GM23338 (cell line): ENCODE measurements around the gene KRTAP4-3. TPM values are rescaled to one million over a fixed set of nuclear protein-coding genes. Genes with fewer than 3 reads are reported as not detected.

ENCODE experiments used
- ATAC-seq: fragments of 200-7000 bp; cut with Tn5 transposase; 3 replicates; pipeline ENCODE4 v1.9.1; 2020
- DNase-seq: peaks from one replicate; pipeline ENCODE4 v3.0.0-alpha.2; 2015; ENCODE audit warnings: low spot score
- H2AFZ ChIP-seq: fragments of 200-600 bp; sonication (generic); 2 replicates; pipeline ENCODE4 v1.8.0; 2016; ENCODE audit warnings: antibody characterized with exemption, mild to moderate bottlenecking, moderate library complexity
- H3F3A ChIP-seq: fragments of 200-600 bp; sonication (generic); replicated peaks from 2 replicates; pipeline ENCODE4 v1.8.0; 2017; ENCODE audit warnings: antibody characterized with exemption, mixed run types, low read depth
- H3K27ac ChIP-seq: fragments of 200-600 bp; sonication (generic); 2 replicates; pipeline ENCODE4 v1.6.1; 2016; ENCODE audit warnings: low read depth
- H3K27me3 ChIP-seq: fragments of 200-600 bp; sonication (generic); 2 replicates; pipeline ENCODE4 v1.8.0; 2016; ENCODE audit warnings: mild to moderate bottlenecking, mixed run types, moderate library complexity; ENCODE audit not compliant: insufficient read depth
- H3K36me3 ChIP-seq: fragments of 200-600 bp; sonication (generic); 2 replicates; pipeline ENCODE4 v1.8.0; 2016; ENCODE audit warnings: mild to moderate bottlenecking; ENCODE audit not compliant: insufficient read depth
- H3K4me1 ChIP-seq: fragments of 200-600 bp; sonication (generic); 2 replicates; pipeline ENCODE4 v1.8.0; 2016; ENCODE audit warnings: mild to moderate bottlenecking, moderate library complexity; ENCODE audit not compliant: insufficient read depth
- H3K4me2 ChIP-seq: fragments of 200-600 bp; sonication (generic); 2 replicates; pipeline ENCODE4 v1.7.1; 2017; ENCODE audit warnings: mixed run types
- H3K4me3 ChIP-seq: fragments of 200-600 bp; sonication (generic); 2 replicates; pipeline ENCODE4 v1.6.1; 2016; ENCODE audit warnings: mixed run types
- H3K79me2 ChIP-seq: fragments of 200-600 bp; sonication (generic); replicated peaks from 2 replicates; pipeline ENCODE4 v1.8.0; 2017; ENCODE audit warnings: mild to moderate bottlenecking; ENCODE audit not compliant: insufficient read depth
- H3K9me2 ChIP-seq: fragments of 200-600 bp; sonication (generic); 2 replicates; pipeline ENCODE4 v1.8.0; 2017; ENCODE audit not compliant: insufficient read depth
- H4K20me1 ChIP-seq: fragments of 200-600 bp; sonication (generic); replicated peaks from 2 replicates; pipeline ENCODE4 v1.8.0; 2017; ENCODE audit warnings: mild to moderate bottlenecking; ENCODE audit not compliant: insufficient read depth
- H3K27ac Mint-ChIP-seq: 2 replicates; pipeline ENCODE4 v1.8.0; 2020; ENCODE audit warnings: inconsistent platforms, mild to moderate bottlenecking, moderate library complexity, mixed read lengths
- H3K27me3 Mint-ChIP-seq: 3 replicates; pipeline ENCODE4 v1.8.0; 2022; ENCODE audit warnings: low read depth, mild to moderate bottlenecking, moderate library complexity, mixed read lengths, inconsistent platforms; ENCODE audit not compliant: insufficient read depth, poor library complexity
- H3K36me3 Mint-ChIP-seq: 3 replicates; pipeline ENCODE4 v1.8.0; 2021; ENCODE audit warnings: low read depth, mild to moderate bottlenecking, inconsistent platforms, moderate library complexity, mixed read lengths
- H3K4me1 Mint-ChIP-seq: 3 replicates; pipeline ENCODE4 v1.8.0; 2020; ENCODE audit warnings: mild to moderate bottlenecking, inconsistent platforms, mixed read lengths
- H3K4me3 Mint-ChIP-seq: 3 replicates; pipeline ENCODE4 v1.8.0; 2021; ENCODE audit warnings: moderate library complexity, mild to moderate bottlenecking, inconsistent platforms, mixed read lengths
- H3K9me3 Mint-ChIP-seq: 3 replicates; pipeline ENCODE4 v1.8.0; 2020; ENCODE audit warnings: moderate library complexity, mild to moderate bottlenecking, inconsistent platforms, mixed read lengths
- CREB1 ChIP-seq: fragments of 250-450 bp; sonication (Bioruptor Pico); IDR thresholded peaks from 2 replicates; pipeline ENCODE4 v1.5.0; 2020; ENCODE audit warnings: low read depth, mild to moderate bottlenecking, moderate library complexity
- EZH2 ChIP-seq: fragments of 200-600 bp; sonication (generic); IDR thresholded peaks from one replicate; pipeline ENCODE4 v1.8.0; 2017; ENCODE audit warnings: antibody characterized with exemption, mild to moderate bottlenecking, low read depth; ENCODE audit not compliant: unreplicated experiment
- EZH2phosphoT487 ChIP-seq: fragments of 200-600 bp; sonication (generic); IDR thresholded peaks from one replicate; pipeline ENCODE4 v1.8.1; 2018; ENCODE audit warnings: antibody characterized with exemption; ENCODE audit not compliant: unreplicated experiment
- JUNB ChIP-seq: IDR thresholded peaks from one replicate; pipeline ENCODE4 v1.6.1; 2016; ENCODE audit warnings: antibody characterized with exemption; ENCODE audit not compliant: unreplicated experiment
- NANOG ChIP-seq: IDR thresholded peaks from 2 replicates; pipeline ENCODE4 v1.6.1; 2016; ENCODE audit warnings: antibody characterized with exemption, borderline replicate concordance
- POLR2AphosphoS5 ChIP-seq: IDR thresholded peaks from 2 replicates; pipeline ENCODE4 v1.6.1; 2016; ENCODE audit warnings: antibody characterized with exemption, low read depth
- STAT1 ChIP-seq: IDR thresholded peaks from one replicate; pipeline ENCODE4 v1.6.1; 2016; ENCODE audit warnings: antibody characterized with exemption; ENCODE audit not compliant: unreplicated experiment
- ZNF114 ChIP-seq: fragments of 250-450 bp; sonication (Bioruptor Pico); IDR thresholded peaks from 2 replicates; pipeline ENCODE4 v1.5.0; 2020; ENCODE audit warnings: mild to moderate bottlenecking, moderate library complexity
- ZNF331 ChIP-seq: fragments of 250-450 bp; sonication (Bioruptor Pico); IDR thresholded peaks from 2 replicates; pipeline ENCODE4 v1.5.0; 2020; ENCODE audit warnings: low read depth, mild to moderate bottlenecking, moderate library complexity
- polyA plus RNA-seq: library from polyadenylated mRNA; unstranded; fragments of >200 nt; fragmentation: Nextera tagmentation; extraction: Ambion mirVana; gene quantifications from 2 replicates; pipeline ENCODE4 v1.2.1, GENCODE V29; 2016
- total RNA-seq: library from RNA; depleted of rRNA; stranded (reverse); fragments of >200 nt; shearing (Covaris generic); gene quantifications from 2 replicates; pipeline ENCODE4 v1.2.3, GENCODE V29; 2014
- TF ChIP-seq, protein P1 (sequence below): IDR thresholded peaks from 2 replicates; pipeline ENCODE4 v1.6.1; 2016; ENCODE audit warnings: antibody characterized with exemption
- TF ChIP-seq, protein P2 (sequence below): IDR thresholded peaks from one replicate; pipeline ENCODE4 v1.6.1; 2018; ENCODE audit warnings: antibody characterized with exemption; ENCODE audit not compliant: unreplicated experiment
- TF ChIP-seq, protein P3 (sequence below): fragments of 250-450 bp; sonication (Bioruptor Pico); IDR thresholded peaks from 2 replicates; pipeline ENCODE4 v1.5.0; 2020; ENCODE audit warnings: mild to moderate bottlenecking, moderate library complexity
- TF ChIP-seq, protein P4 (sequence below), 2 experiments: fragments of 200-600 bp in 1 of 2; sonication (generic) in 1 of 2; conservative IDR thresholded peaks; 2 replicates each; pipeline versions ENCODE4 v1.5.1 to v1.6.1; 2016 to 2017; ENCODE audit warnings: antibody characterized with exemption in 2 of 2, low read depth in 2 of 2, mild to moderate bottlenecking in 2 of 2, moderate library complexity in 1 of 2

KRTAP4-3 gene
- total and polyA plus RNA-seq, 2 experiments from 2014 or later, result not detected

DNA sequence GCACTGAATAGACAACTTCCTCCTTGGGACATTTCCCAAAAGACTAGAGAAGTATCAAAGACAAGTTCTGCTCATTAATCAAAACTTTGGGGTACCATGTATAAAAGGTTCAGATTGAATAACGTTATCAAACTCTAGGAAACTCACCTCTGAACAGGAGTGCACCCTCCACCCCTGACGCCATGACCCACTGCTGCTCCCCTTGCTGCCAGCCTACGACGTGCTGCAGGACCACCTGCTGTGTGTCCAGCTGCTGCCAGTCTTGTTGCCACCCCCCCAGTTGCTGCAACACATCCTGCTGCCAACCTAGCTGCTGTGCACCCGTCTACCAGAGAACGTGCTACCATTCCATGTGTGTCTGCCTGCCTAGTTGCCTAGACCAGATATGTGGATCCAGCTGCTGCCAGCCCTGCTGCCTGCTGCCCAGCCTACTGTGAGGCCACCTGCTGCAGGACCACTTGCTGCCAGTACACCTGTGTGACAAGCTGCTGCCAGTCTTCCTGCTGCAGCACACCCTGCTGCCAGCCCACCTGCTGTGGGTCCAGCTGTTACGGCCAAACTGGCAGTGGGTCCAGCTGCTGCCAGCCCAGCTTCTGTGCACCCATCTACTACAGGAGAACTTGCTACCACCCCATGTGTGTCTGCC lies 44.6 kb upstream of the KRTAP4-3 start:
- no peak overlapping the region; the same call in 1 of the 2 replicates for H3K27ac Mint-ChIP-seq
- peaks cover 8% of the 10 kb centered on the region; the same call in 2 of the 3 replicates for H3K9me3 Mint-ChIP-seq
- no peak overlapping the region for H3K27ac ChIP-seq
- no peak for ATAC-seq
- H3K4me2 ChIP-seq, result no peak overlapping the region
- H4K20me1 ChIP-seq, result no peaks in the 10 kb centered on the region
- H3K4me3 ChIP-seq, result no peak overlapping the region
- H3F3A ChIP-seq, result no peaks in the 10 kb centered on the region
- H3K79me2 ChIP-seq, result no peaks in the 10 kb centered on the region
- no peak overlapping the region for H2AFZ ChIP-seq
- no peak for DNase-seq
- H3K4me1 ChIP-seq, result no peaks in the 10 kb centered on the region
- H3K27me3 ChIP-seq, result no peaks in the 10 kb centered on the region
- 0 out of 3 replicates have a peak, but pooled peaks cover 4% of the 10 kb centered on the region for H3K36me3 Mint-ChIP-seq
- peaks cover 2% of the 10 kb centered on the region; the same call in 1 of the 2 replicates for H3K36me3 ChIP-seq
- no peaks in the 10 kb centered on the region for H3K4me1 Mint-ChIP-seq
- no peak overlapping the region for H3K4me3 Mint-ChIP-seq
- no peaks in the 10 kb centered on the region for H3K9me2 ChIP-seq
- TF ChIP-seq ZNF114 (CRISPR knock-in tag) (no peak), EZH2 (no peak), POLR2AphosphoS5 (no peak), CREB1 (CRISPR knock-in tag) (no peak), ZNF331 (CRISPR knock-in tag) (no peak), STAT1 (no peak), NANOG (no peak), JUNB (no peak), EZH2phosphoT487 (no peak)
- TF ChIP-seq, protein P1, sequence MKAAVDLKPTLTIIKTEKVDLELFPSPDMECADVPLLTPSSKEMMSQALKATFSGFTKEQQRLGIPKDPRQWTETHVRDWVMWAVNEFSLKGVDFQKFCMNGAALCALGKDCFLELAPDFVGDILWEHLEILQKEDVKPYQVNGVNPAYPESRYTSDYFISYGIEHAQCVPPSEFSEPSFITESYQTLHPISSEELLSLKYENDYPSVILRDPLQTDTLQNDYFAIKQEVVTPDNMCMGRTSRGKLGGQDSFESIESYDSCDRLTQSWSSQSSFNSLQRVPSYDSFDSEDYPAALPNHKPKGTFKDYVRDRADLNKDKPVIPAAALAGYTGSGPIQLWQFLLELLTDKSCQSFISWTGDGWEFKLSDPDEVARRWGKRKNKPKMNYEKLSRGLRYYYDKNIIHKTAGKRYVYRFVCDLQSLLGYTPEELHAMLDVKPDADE, result no peak
- TF ChIP-seq, protein P2, sequence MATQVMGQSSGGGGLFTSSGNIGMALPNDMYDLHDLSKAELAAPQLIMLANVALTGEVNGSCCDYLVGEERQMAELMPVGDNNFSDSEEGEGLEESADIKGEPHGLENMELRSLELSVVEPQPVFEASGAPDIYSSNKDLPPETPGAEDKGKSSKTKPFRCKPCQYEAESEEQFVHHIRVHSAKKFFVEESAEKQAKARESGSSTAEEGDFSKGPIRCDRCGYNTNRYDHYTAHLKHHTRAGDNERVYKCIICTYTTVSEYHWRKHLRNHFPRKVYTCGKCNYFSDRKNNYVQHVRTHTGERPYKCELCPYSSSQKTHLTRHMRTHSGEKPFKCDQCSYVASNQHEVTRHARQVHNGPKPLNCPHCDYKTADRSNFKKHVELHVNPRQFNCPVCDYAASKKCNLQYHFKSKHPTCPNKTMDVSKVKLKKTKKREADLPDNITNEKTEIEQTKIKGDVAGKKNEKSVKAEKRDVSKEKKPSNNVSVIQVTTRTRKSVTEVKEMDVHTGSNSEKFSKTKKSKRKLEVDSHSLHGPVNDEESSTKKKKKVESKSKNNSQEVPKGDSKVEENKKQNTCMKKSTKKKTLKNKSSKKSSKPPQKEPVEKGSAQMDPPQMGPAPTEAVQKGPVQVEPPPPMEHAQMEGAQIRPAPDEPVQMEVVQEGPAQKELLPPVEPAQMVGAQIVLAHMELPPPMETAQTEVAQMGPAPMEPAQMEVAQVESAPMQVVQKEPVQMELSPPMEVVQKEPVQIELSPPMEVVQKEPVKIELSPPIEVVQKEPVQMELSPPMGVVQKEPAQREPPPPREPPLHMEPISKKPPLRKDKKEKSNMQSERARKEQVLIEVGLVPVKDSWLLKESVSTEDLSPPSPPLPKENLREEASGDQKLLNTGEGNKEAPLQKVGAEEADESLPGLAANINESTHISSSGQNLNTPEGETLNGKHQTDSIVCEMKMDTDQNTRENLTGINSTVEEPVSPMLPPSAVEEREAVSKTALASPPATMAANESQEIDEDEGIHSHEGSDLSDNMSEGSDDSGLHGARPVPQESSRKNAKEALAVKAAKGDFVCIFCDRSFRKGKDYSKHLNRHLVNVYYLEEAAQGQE, result no peak
- TF ChIP-seq, protein P3, sequence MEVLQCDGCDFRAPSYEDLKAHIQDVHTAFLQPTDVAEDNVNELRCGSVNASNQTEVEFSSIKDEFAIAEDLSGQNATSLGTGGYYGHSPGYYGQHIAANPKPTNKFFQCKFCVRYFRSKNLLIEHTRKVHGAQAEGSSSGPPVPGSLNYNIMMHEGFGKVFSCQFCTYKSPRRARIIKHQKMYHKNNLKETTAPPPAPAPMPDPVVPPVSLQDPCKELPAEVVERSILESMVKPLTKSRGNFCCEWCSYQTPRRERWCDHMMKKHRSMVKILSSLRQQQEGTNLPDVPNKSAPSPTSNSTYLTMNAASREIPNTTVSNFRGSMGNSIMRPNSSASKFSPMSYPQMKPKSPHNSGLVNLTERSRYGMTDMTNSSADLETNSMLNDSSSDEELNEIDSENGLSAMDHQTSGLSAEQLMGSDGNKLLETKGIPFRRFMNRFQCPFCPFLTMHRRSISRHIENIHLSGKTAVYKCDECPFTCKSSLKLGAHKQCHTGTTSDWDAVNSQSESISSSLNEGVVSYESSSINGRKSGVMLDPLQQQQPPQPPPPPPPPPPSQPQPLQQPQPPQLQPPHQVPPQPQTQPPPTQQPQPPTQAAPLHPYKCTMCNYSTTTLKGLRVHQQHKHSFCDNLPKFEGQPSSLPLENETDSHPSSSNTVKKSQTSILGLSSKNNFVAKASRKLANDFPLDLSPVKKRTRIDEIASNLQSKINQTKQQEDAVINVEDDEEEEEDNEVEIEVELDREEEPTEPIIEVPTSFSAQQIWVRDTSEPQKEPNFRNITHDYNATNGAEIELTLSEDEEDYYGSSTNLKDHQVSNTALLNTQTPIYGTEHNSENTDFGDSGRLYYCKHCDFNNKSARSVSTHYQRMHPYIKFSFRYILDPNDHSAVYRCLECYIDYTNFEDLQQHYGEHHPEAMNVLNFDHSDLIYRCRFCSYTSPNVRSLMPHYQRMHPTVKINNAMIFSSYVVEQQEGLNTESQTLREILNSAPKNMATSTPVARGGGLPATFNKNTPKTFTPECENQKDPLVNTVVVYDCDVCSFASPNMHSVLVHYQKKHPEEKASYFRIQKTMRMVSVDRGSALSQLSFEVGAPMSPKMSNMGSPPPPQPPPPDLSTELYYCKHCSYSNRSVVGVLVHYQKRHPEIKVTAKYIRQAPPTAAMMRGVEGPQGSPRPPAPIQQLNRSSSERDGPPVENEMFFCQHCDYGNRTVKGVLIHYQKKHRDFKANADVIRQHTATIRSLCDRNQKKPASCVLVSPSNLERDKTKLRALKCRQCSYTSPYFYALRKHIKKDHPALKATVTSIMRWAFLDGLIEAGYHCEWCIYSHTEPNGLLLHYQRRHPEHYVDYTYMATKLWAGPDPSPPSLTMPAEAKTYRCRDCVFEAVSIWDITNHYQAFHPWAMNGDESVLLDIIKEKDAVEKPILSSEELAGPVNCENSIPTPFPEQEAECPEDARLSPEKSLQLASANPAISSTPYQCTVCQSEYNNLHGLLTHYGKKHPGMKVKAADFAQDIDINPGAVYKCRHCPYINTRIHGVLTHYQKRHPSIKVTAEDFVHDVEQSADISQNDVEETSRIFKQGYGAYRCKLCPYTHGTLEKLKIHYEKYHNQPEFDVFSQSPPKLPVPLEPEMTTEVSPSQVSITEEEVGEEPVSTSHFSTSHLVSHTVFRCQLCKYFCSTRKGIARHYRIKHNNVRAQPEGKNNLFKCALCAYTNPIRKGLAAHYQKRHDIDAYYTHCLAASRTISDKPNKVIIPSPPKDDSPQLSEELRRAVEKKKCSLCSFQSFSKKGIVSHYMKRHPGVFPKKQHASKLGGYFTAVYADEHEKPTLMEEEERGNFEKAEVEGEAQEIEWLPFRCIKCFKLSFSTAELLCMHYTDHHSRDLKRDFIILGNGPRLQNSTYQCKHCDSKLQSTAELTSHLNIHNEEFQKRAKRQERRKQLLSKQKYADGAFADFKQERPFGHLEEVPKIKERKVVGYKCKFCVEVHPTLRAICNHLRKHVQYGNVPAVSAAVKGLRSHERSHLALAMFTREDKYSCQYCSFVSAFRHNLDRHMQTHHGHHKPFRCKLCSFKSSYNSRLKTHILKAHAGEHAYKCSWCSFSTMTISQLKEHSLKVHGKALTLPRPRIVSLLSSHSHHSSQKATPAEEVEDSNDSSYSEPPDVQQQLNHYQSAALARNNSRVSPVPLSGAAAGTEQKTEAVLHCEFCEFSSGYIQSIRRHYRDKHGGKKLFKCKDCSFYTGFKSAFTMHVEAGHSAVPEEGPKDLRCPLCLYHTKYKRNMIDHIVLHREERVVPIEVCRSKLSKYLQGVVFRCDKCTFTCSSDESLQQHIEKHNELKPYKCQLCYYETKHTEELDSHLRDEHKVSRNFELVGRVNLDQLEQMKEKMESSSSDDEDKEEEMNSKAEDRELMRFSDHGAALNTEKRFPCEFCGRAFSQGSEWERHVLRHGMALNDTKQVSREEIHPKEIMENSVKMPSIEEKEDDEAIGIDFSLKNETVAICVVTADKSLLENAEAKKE (CRISPR knock-in tag), result no peak
- TF ChIP-seq, protein P4, sequence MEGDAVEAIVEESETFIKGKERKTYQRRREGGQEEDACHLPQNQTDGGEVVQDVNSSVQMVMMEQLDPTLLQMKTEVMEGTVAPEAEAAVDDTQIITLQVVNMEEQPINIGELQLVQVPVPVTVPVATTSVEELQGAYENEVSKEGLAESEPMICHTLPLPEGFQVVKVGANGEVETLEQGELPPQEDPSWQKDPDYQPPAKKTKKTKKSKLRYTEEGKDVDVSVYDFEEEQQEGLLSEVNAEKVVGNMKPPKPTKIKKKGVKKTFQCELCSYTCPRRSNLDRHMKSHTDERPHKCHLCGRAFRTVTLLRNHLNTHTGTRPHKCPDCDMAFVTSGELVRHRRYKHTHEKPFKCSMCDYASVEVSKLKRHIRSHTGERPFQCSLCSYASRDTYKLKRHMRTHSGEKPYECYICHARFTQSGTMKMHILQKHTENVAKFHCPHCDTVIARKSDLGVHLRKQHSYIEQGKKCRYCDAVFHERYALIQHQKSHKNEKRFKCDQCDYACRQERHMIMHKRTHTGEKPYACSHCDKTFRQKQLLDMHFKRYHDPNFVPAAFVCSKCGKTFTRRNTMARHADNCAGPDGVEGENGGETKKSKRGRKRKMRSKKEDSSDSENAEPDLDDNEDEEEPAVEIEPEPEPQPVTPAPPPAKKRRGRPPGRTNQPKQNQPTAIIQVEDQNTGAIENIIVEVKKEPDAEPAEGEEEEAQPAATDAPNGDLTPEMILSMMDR (conservative IDR thresholded peaks at IDR 0.05; ENCODE audit: low read depth in 2 of 2), result no peak
- H3K27me3 Mint-ChIP-seq, result peaks cover 5% of the 10 kb centered on the region
